Measurements from ENCODE around the gene SYNPO. TPM values are rescaled to one million over a fixed set of nuclear protein-coding genes. Genes with fewer than 3 reads are reported as not detected.

SYNPO gene
- total and polyA plus RNA-seq, 8 donors, result 23.3 to 68.3 (median 28.8) TPM

DNA sequence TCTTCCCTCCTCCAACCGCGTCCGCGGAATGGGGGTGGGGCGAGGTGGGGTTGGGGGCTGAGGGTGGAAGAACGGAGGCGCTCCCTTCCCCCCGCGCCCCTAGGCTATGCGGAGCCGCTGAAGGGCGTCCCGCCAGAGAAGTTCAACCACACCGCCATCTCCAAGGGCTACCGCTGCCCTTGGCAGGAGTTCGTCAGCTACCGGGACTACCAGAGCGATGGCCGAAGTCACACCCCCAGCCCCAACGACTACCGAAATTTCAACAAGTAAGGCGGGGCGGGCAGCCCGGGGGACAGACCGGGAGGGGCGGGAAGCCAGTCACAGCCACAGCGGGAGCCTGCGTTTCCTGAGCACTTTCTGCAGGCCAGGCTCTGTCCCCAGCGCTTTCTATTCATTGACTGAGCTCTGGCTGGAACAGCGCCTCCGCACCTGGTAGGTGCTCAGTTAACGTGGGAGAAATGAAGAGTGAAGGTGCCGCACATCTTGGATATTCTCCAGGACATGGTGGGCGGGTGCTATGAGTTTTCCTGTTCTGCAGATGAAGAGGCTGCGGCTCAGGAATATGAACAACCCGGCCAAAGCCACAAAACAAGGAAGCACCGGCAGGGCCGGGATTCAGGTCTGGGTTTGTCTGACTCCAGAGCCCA, 31.9 kb downstream of the SYNPO start:
- H3K36me3 ChIP-seq, result no peaks in the 10 kb centered on the region
- TF ChIP-seq, protein P1, sequence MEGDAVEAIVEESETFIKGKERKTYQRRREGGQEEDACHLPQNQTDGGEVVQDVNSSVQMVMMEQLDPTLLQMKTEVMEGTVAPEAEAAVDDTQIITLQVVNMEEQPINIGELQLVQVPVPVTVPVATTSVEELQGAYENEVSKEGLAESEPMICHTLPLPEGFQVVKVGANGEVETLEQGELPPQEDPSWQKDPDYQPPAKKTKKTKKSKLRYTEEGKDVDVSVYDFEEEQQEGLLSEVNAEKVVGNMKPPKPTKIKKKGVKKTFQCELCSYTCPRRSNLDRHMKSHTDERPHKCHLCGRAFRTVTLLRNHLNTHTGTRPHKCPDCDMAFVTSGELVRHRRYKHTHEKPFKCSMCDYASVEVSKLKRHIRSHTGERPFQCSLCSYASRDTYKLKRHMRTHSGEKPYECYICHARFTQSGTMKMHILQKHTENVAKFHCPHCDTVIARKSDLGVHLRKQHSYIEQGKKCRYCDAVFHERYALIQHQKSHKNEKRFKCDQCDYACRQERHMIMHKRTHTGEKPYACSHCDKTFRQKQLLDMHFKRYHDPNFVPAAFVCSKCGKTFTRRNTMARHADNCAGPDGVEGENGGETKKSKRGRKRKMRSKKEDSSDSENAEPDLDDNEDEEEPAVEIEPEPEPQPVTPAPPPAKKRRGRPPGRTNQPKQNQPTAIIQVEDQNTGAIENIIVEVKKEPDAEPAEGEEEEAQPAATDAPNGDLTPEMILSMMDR (IDR thresholded peaks at IDR 0.05), result no peak
- H3K27me3 ChIP-seq, result no peaks in the 10 kb centered on the region
- peaks cover 0 to 5% (median 0%) of the 10 kb centered on the region in 3 donors for H3K4me1 ChIP-seq
- ATAC-seq (peak; percentile 58 to 78 (median 70)), FAIRE-seq (no peak), DNase-seq (peak in 2 of 6 donors; percentile 69 to 72)
- 9 to 10% methylated on average over 30 to 37 of the region's 38 CpGs for WGBS, 2 donors
- no peaks in the 10 kb centered on the region for H3K9me3 ChIP-seq
- no peak overlapping the region for H3K27ac ChIP-seq
- H3K4me3 ChIP-seq, result peak overlapping the region; percentile 21 to 45 (median 31)
- intact Hi-C loops (cut with DNase I), result no loop called here

DNA sequence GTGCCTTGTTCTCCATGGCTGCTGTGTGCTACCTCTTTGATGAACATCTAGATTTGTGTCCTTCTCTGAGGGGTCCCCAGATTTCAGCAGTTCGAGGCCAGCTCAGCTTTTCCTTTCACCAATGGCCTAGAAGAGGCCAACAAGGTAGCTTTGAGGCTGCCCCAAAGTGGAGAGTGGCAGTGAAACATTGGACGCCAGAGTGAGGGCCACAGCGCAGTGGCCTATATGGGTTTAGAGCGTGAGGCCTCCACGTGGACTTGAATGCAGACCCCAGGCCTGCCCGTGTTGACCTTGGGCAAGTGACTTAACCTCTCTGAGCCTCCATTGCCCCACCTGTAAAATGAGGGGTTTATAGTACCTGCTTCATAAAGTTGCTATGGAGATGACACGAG, 32.4 kb downstream of the SYNPO start:
- Histone ChIP-seq H3K36me3 (no peaks in the 10 kb centered on the region), H3K27ac (no peak overlapping the region), H3K27me3 (no peaks in the 10 kb centered on the region), H3K4me1 (peaks cover 0 to 5% (median 0%) of the 10 kb centered on the region in 3 donors), H3K9me3 (no peaks in the 10 kb centered on the region), H3K4me3 (peak overlapping the region in 2 of 4 donors; percentile 26 to 45)
- TF ChIP-seq, protein P1 (IDR thresholded peaks at IDR 0.05), result no peak
- WGBS, 2 donors, result 76 to 80% methylated on average over 7 of the region's 7 CpGs
- intact Hi-C loops (cut with DNase I), result no loop called here
- no peak for FAIRE-seq
- no peak for DNase-seq
- ATAC-seq, result no peak

DNA sequence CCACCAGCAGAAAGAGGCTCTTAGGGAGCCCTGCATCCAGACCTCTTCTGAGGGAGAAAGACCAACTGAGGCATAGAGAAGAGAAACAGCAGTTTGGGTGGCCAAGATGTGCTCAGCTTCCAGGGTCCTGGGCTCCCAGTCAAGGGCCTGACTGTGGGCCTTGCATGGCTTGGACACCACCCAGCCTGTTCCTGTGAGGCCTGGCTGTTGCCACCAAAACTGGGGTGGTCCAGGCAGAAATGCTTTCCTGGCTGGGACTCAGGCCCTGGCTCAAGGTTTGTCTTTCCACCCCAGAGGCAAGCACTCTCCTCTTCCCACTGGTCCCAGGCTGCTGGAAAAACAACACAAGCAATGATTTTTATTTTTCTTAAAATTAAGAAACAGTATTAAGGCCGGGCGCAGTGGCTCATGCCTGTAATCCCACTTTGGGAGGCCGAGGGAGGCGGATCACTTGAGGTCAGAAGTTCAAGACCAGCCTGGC, 33.9 kb downstream of the SYNPO start:
- intact Hi-C loops (cut with DNase I), result no loop called here

DNA sequence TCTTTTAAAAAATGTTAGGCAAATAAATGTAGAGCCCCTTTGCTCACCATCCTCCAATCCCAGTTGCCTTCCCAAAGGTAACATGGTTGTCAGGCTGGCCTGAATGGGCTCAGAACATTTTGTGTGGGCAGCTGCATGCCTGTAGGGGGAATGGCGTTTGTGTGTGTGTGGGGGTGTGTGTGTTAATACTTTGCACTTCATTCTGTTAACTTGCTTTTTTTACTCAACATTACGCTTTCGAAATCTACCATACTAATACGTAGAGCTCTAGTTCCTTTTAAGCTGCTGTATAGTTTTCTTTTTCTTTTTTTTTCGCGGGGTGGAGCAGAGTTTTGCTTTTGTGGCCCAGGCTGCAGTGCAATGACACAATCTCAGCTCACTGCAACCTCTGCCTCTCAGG, 34.6 kb downstream of the SYNPO start:
- peaks cover 0 to 5% (median 0%) of the 10 kb centered on the region in 3 donors for H3K4me1 ChIP-seq
- ATAC-seq (no peak), DNase-seq (no peak), FAIRE-seq (no peak)
- TF ChIP-seq, protein P1 (IDR thresholded peaks at IDR 0.05), result no peak
- 78 to 82% methylated on average over 6 of the region's 6 CpGs for WGBS, 2 donors
- H3K36me3 ChIP-seq, result no peaks in the 10 kb centered on the region
- no peaks in the 10 kb centered on the region for H3K27me3 ChIP-seq
- H3K27ac ChIP-seq, result no peak overlapping the region
- intact Hi-C loops (cut with DNase I), result no loop called here
- no peak overlapping the region for H3K4me3 ChIP-seq
- H3K9me3 ChIP-seq, result no peaks in the 10 kb centered on the region

More for the DNA sequence above, 33.9 kb downstream of the SYNPO start:
- H3K27me3 ChIP-seq, result no peaks in the 10 kb centered on the region
- H3K4me3 ChIP-seq, result no peak overlapping the region
- no peak for FAIRE-seq
- ATAC-seq, result peak in 1 of 4 donors; percentile 6
- WGBS, 2 donors, result 85 to 91% methylated on average over 4 of the region's 4 CpGs
- no peaks in the 10 kb centered on the region for H3K36me3 ChIP-seq
- TF ChIP-seq, protein P1 (IDR thresholded peaks at IDR 0.05), result no peak
- no peaks in the 10 kb centered on the region for H3K9me3 ChIP-seq
- no peak for DNase-seq
- peaks cover 0 to 5% (median 0%) of the 10 kb centered on the region in 3 donors for H3K4me1 ChIP-seq
- H3K27ac ChIP-seq, result no peak overlapping the region

DNA sequence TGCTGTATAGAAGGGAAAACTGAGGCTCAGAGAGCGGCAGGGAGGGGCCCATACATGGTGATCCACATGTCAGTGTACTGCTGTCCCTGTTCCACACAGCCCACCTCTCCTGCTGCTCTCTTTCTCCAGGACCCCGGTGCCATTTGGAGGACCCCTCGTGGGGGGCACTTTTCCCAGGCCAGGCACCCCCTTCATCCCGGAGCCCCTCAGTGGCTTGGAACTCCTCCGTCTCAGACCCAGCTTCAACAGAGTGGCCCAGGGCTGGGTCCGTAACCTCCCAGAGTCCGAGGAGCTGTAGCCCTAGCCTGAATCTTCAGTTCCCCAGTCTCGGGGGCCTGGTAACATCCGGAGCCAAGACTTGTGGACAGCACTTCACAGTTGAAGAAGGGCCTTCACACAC, 36.1 kb downstream of the SYNPO start:
- Histone ChIP-seq H3K27me3 (no peaks in the 10 kb centered on the region), H3K27ac (no peak overlapping the region), H3K4me1 (peaks cover 0 to 4% (median 0%) of the 10 kb centered on the region in 3 donors), H3K4me3 (no peak overlapping the region), H3K9me3 (no peaks in the 10 kb centered on the region), H3K36me3 (no peaks in the 10 kb centered on the region)
- TF ChIP-seq, protein P1 (IDR thresholded peaks at IDR 0.05), result no peak
- intact Hi-C loops (cut with DNase I), result no loop called here
- no peak for ATAC-seq
- no peak for FAIRE-seq
- DNase-seq, result no peak
- 74 to 85% methylated on average over 9 of the region's 9 CpGs for WGBS, 2 donors

Data from pancreas (tissue), 10 donors.